GM18508 (cell line): ENCODE results near the gene NFATC1.

Experiments used
- ATAC-seq: cut with Tn5 transposase; IDR thresholded peaks from one replicate; pipeline ENCODE4 v1.9.1; 2021; ENCODE audit warnings: moderate number of reproducible peaks; ENCODE audit not compliant: insufficient read depth, unreplicated experiment

NFATC1 gene

GRCh38 chr18:79395761-79396404 lies at the start of gene NFATC1:
NFATC1 (plus strand) TSS chr18:79395930; CDS start chr18:79396225, 295 bp downstream.
- ATAC-seq = no peak

GRCh38 chr18:79345981-79346380 lies 49.7 kb upstream of the NFATC1 start:
- ATAC-seq = no peak

- ATAC-seq = no peak
Measured at GRCh38 chr18:79348066-79348465, 47.7 kb upstream of the NFATC1 start.

- no peak for ATAC-seq
Measured at GRCh38 chr18:79352432-79352831, 43.3 kb upstream of the NFATC1 start.

GRCh38 chr18:79353267-79353666 lies 42.5 kb upstream of the NFATC1 start:
- no peak for ATAC-seq

GRCh38 chr18:79354350-79354749 lies 41.4 kb upstream of the NFATC1 start:
- ATAC-seq = no peak

GRCh38 chr18:79355433-79356335 lies 40.0 kb upstream of the NFATC1 start:
- no peak for ATAC-seq

- no peak for ATAC-seq
Measured at GRCh38 chr18:79356435-79356834, 39.3 kb upstream of the NFATC1 start.

GRCh38 chr18:79360933-79361332 lies 34.8 kb upstream of the NFATC1 start:
- ATAC-seq = no peak

- ATAC-seq = no peak
Measured at GRCh38 chr18:79361766-79362522, 33.8 kb upstream of the NFATC1 start.

- ATAC-seq = no peak
Measured at GRCh38 chr18:79365701-79366100, 30.0 kb upstream of the NFATC1 start.

- ATAC-seq = no peak
Measured at GRCh38 chr18:79366177-79367094, 29.3 kb upstream of the NFATC1 start.

GRCh38 chr18:79367480-79367879 lies 28.2 kb upstream of the NFATC1 start:
- ATAC-seq = no peak

GRCh38 chr18:79367989-79368388 lies 27.7 kb upstream of the NFATC1 start:
- no peak for ATAC-seq

- ATAC-seq = no peak
Measured at GRCh38 chr18:79368681-79369080, 27.0 kb upstream of the NFATC1 start.

GRCh38 chr18:79371561-79372121 lies 24.1 kb upstream of the NFATC1 start:
- ATAC-seq = peak; percentile 39

- ATAC-seq = no peak
Measured at GRCh38 chr18:79372461-79372860, 23.3 kb upstream of the NFATC1 start.

GRCh38 chr18:79372991-79373390 lies 22.7 kb upstream of the NFATC1 start:
- ATAC-seq = no peak

- no peak for ATAC-seq
Measured at GRCh38 chr18:79373736-79374135, 22.0 kb upstream of the NFATC1 start.
